ENCODE results near the gene SCEL.

GRCh38 chr13:77574096-77574495 lies 38.6 kb downstream of the SCEL start:
- no peak for TF ChIP-seq CTCF (IDR thresholded peaks at IDR 0.05; ENCODE audit: poor library complexity, severe bottlenecking)
- TF ChIP-seq EP300 (conservative IDR thresholded peaks at IDR 0.05; ENCODE audit: poor library complexity, severe bottlenecking) = no peak
- no peak for TF ChIP-seq POLR2AphosphoS5 (IDR thresholded peaks at IDR 0.05)
